Activated T-cell treated with anti-CD3 and anti-CD28 coated beads, Interleukin-2, amount 50 U/mL, for 1 hour (primary cell): Measurements from ENCODE around the gene RAB3GAP2.
"Not testable (repeated sequence)": the region's sequence is repeated elsewhere in the genome, so short reads cannot be mapped to it uniquely, and the experiment has no call there.

Source experiments
- DNase-seq: peaks from one replicate; pipeline ENCODE4 v3.0.0-alpha.2; 2020

RAB3GAP2 gene

GRCh38 chr1:220229771-220230170 lies 42.5 kb downstream of the RAB3GAP2 start:
- no peak for DNase-seq

- no peak for DNase-seq
Measured at GRCh38 chr1:220227393-220227792, 44.9 kb downstream of the RAB3GAP2 start.

GRCh38 chr1:220226752-220227151 lies 45.5 kb downstream of the RAB3GAP2 start:
- DNase-seq = no peak

- no peak for DNase-seq
Measured at GRCh38 chr1:220225957-220226356, 46.3 kb downstream of the RAB3GAP2 start.

GRCh38 chr1:220224611-220225124 lies 47.6 kb downstream of the RAB3GAP2 start:
- DNase-seq = no peak

- DNase-seq = no peak
Measured at GRCh38 chr1:220224033-220224432, 48.2 kb downstream of the RAB3GAP2 start.

- DNase-seq = no peak
Measured at GRCh38 chr1:220222939-220223338, 49.3 kb downstream of the RAB3GAP2 start.

GRCh38 chr1:220221670-220222069 lies 50.6 kb downstream of the RAB3GAP2 start:
- DNase-seq = no peak

- DNase-seq = no peak
Measured at GRCh38 chr1:220221269-220221668, 51.0 kb downstream of the RAB3GAP2 start.

- DNase-seq = not testable (repeated sequence)
Measured at GRCh38 chr1:220220699-220221040, 51.6 kb downstream of the RAB3GAP2 start.

- DNase-seq = no peak
Measured at GRCh38 chr1:220219865-220220698, 52.2 kb downstream of the RAB3GAP2 start.

- no peak for DNase-seq
Measured at GRCh38 chr1:220219136-220219442, 53.2 kb downstream of the RAB3GAP2 start.

- peak; percentile 24 for DNase-seq
Measured at GRCh38 chr1:220218397-220219135, 53.7 kb downstream of the RAB3GAP2 start.

- DNase-seq = no peak
Measured at GRCh38 chr1:220217383-220217988, 54.8 kb downstream of the RAB3GAP2 start.

GRCh38 chr1:220213382-220213983 lies 58.8 kb downstream of the RAB3GAP2 start:
- DNase-seq = no peak

GRCh38 chr1:220207411-220207810 lies 64.8 kb downstream of the RAB3GAP2 start:
- DNase-seq = no peak

- DNase-seq = not testable (repeated sequence)
Measured at GRCh38 chr1:220204758-220205157, 67.5 kb downstream of the RAB3GAP2 start.

GRCh38 chr1:220203816-220204215 lies 68.4 kb downstream of the RAB3GAP2 start:
- no peak for DNase-seq

- DNase-seq = no peak
Measured at GRCh38 chr1:220198186-220199005, 73.9 kb downstream of the RAB3GAP2 start.

GRCh38 chr1:220195701-220196100 lies 76.6 kb downstream of the RAB3GAP2 start:
- DNase-seq = no peak

GRCh38 chr1:220189750-220190347 lies 82.4 kb downstream of the RAB3GAP2 start:
- DNase-seq = no peak

GRCh38 chr1:220188538-220188937 lies 83.7 kb downstream of the RAB3GAP2 start:
- DNase-seq = no peak
